Omental fat pad (tissue), 4 donors: Measurements from ENCODE around the gene C17orf78. TPM values are rescaled to one million over a fixed set of nuclear protein-coding genes. Genes with fewer than 3 reads are reported as not detected.

Experiments used
- total RNA-seq, 4 donors: library from RNA; depleted of rRNA; stranded (reverse); fragments of >200 nt; gene quantifications; one replicate each; pipeline ENCODE4 v1.1.0, GENCODE V29; 2016

Gene C17orf78
- total RNA-seq, 4 donors from 2014 or later: not detected

Other genes starting within 250 kb of the C17orf78 start
- 10 to 100 TPM; 28.7 to 72.7 (median 42.2) TPM for gene ACACA, start 30.9 kb downstream of the C17orf78 start, total RNA-seq
- gene TADA2A, start 30.9 kb downstream of the C17orf78 start, total RNA-seq: 10 to 100 TPM; 11.5 to 28.1 (median 16.0) TPM
- gene DUSP14, start 113.9 kb downstream of the C17orf78 start, total RNA-seq: 10 to 100 TPM; 12.6 to 65.7 (median 30.6) TPM
- 10 to 100 TPM; 17.4 to 33.1 (median 22.7) TPM for gene SYNRG, start 233.4 kb downstream of the C17orf78 start, total RNA-seq